K562 (cell line): Measurements from ENCODE around the gene MMP19.

Experiments
- BRCA1 ChIP-seq, 2 experiments: fragments of 450-650 bp in 1 of 2; sonication (generic) in 1 of 2; formaldehyde crosslinking in 1 of 2; IDR thresholded peaks; 2 replicates each; pipeline versions ENCODE4 v1.5.0 to v1.6.1; 2017 to 2020; ENCODE audit warnings: mild to moderate bottlenecking in 1 of 2, missing genetic modification reagents in 1 of 2
- EGR1 ChIP-seq: fragments of 450-650 bp; conservative IDR thresholded peaks from 2 replicates; pipeline ENCODE4 v1.6.1; 2017; ENCODE audit warnings: mild to moderate bottlenecking
- FOXA3 ChIP-seq, 2 experiments: fragments of 450-650 bp in 1 of 2; sonication (generic) in 1 of 2; formaldehyde crosslinking; IDR thresholded peaks in 1 of 2; conservative IDR thresholded peaks in 1 of 2; 2 replicates each; pipeline versions ENCODE4 v1.4.0 to v1.8.0; 2020 to 2022; ENCODE audit warnings: mild to moderate bottlenecking in 2 of 2, missing genetic modification reagents in 1 of 2
- LARP7 ChIP-seq: fragments of 450-650 bp; IDR thresholded peaks from 2 replicates; pipeline ENCODE4 v1.6.1; 2016
- POLR2A ChIP-seq: fragments of 450-650 bp; conservative IDR thresholded peaks from 2 replicates; pipeline ENCODE4 v1.6.1; 2016
- ZBTB1 ChIP-seq: sonication (generic); formaldehyde crosslinking; IDR thresholded peaks from 2 replicates; pipeline ENCODE4 v1.8.1; 2023; ENCODE audit warnings: missing genetic modification reagents, low read depth, mild to moderate bottlenecking, borderline replicate concordance
- ZFX ChIP-seq: sonication (generic); formaldehyde crosslinking; IDR thresholded peaks from 2 replicates; pipeline ENCODE4 v1.8.0; 2022; ENCODE audit warnings: mild to moderate bottlenecking, missing genetic modification reagents, moderate library complexity

- TF ChIP-seq EGR1, result no peak
- no peak for TF ChIP-seq POLR2A
- TF ChIP-seq BRCA1 (IDR thresholded peaks at IDR 0.05), result no peak
- no peak for TF ChIP-seq BRCA1 (CRISPR knock-in tag; IDR thresholded peaks at IDR 0.05)
- no peak for TF ChIP-seq LARP7
- no peak for TF ChIP-seq ZFX (CRISPR knock-in tag)
- TF ChIP-seq ZBTB1 (CRISPR knock-in tag), result no peak
- TF ChIP-seq FOXA3 (CRISPR knock-in tag; conservative IDR thresholded peaks at IDR 0.05 in 1 of 2, IDR thresholded peaks at IDR 0.05 in 1 of 2), result no peak
Measured at GRCh38 chr12:55844961-55845360, 2.2 kb upstream of the MMP19 start.
